C4-2B (cell line): ENCODE data around the gene TRDN.
A peak's percentile ranks its signal among the peaks of the same experiment; 100 is the strongest.

Experiments
- H3K27ac ChIP-seq: fragments of 450-650 bp; 2 replicates; pipeline ENCODE4 v1.5.1; 2017
- CTCF ChIP-seq: fragments of 450-650 bp; conservative IDR thresholded peaks from 2 replicates; pipeline ENCODE4 v1.5.1; 2017; ENCODE audit warnings: mild to moderate bottlenecking
- ZFX ChIP-seq: fragments of 450-650 bp; IDR thresholded peaks from 2 replicates; pipeline ENCODE4 v1.6.1; 2017

TRDN gene

GRCh38 chr6:123404975-123405374 lies 231.8 kb downstream of the TRDN start:
- TF ChIP-seq ZFX (no peak), CTCF (no peak)
- no peak overlapping the region for H3K27ac ChIP-seq

- TF ChIP-seq CTCF (no peak), ZFX (no peak)
- no peak overlapping the region for H3K27ac ChIP-seq
Observed at GRCh38 chr6:123402052-123402451, 234.7 kb downstream of the TRDN start.

- no peak overlapping the region for H3K27ac ChIP-seq
- TF ChIP-seq CTCF (no peak), ZFX (no peak)
Observed at GRCh38 chr6:123398072-123398471, 238.7 kb downstream of the TRDN start.

- TF ChIP-seq CTCF (peak; percentile 68), ZFX (no peak)
- H3K27ac ChIP-seq = no peak overlapping the region
Observed at GRCh38 chr6:123393331-123393730, 243.4 kb downstream of the TRDN start.

- H3K27ac ChIP-seq = no peak overlapping the region
- TF ChIP-seq ZFX = no peak
- no peak for TF ChIP-seq CTCF
Observed at GRCh38 chr6:123383718-123384117, 253.0 kb downstream of the TRDN start.

GRCh38 chr6:123380257-123380656 lies 256.5 kb downstream of the TRDN start:
- TF ChIP-seq CTCF (peak; percentile 46), ZFX (no peak)
- H3K27ac ChIP-seq = no peak overlapping the region

- no peak for TF ChIP-seq ZFX
- H3K27ac ChIP-seq = no peak overlapping the region
Observed at GRCh38 chr6:123372737-123373136, 264.0 kb downstream of the TRDN start.

- no peak for TF ChIP-seq ZFX
- TF ChIP-seq CTCF = no peak
- H3K27ac ChIP-seq = no peak overlapping the region
Observed at GRCh38 chr6:123363912-123364311, 272.8 kb downstream of the TRDN start.
